NB4 (cell line): ENCODE results near the gene SLC1A6.

Source experiments
- CTCF ChIP-seq: IDR thresholded peaks from one replicate; pipeline ENCODE4 v1.5.1; 2012; ENCODE audit warnings: low read depth, low read length
- TF ChIP-seq, protein P1 (sequence below): IDR thresholded peaks from 2 replicates; pipeline ENCODE4 v1.6.1; 2011; ENCODE audit warnings: low read depth, low read length

GRCh38 chr19:15015946-15016542 is 36.4 kb upstream of the SLC1A6 start:
- TF ChIP-seq, protein P1, sequence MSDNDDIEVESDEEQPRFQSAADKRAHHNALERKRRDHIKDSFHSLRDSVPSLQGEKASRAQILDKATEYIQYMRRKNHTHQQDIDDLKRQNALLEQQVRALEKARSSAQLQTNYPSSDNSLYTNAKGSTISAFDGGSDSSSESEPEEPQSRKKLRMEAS = no peak
- TF ChIP-seq CTCF = no peak
